ENCODE results near the gene ACO1. TPM values are rescaled to one million over a fixed set of nuclear protein-coding genes. Genes with fewer than 3 reads are reported as not detected.

The ACO1 gene
- total RNA-seq, 1 donor from 2014 or later: 19.4 TPM

GRCh38 chr9:32405506-32405905 lies 21.1 kb downstream of the ACO1 start:
- no peaks in the 10 kb centered on the region for H3K27me3 Mint-ChIP-seq (ENCODE audit: low read depth, unreplicated experiment)
- Histone ChIP-seq H3K9me3 (ENCODE audit: insufficient read depth, low read depth, low read length) (peaks cover 3% of the 10 kb centered on the region), H3K79me2 (ENCODE audit: insufficient read depth, low read length) (peaks cover 24% of the 10 kb centered on the region), H4K20me1 (ENCODE audit: insufficient read depth, low read length) (peaks cover 19% of the 10 kb centered on the region), H3K4me1 (ENCODE audit: insufficient read depth, low read length) (no peaks in the 10 kb centered on the region), H2AFZ (ENCODE audit: low read depth, low read length) (no peak overlapping the region), H3K4me3 (ENCODE audit: insufficient read depth, low read depth, low read length) (no peak overlapping the region), H3K27ac (ENCODE audit: low read depth, low read length) (no peak overlapping the region), H3K9ac (ENCODE audit: low read length) (no peak overlapping the region), H3K27me3 (ENCODE audit: insufficient read depth, low read length) (no peaks in the 10 kb centered on the region), H3K36me3 (ENCODE audit: insufficient read depth, low read length) (peaks cover 42% of the 10 kb centered on the region), H3K4me2 (ENCODE audit: low read length) (no peak overlapping the region)
- TF ChIP-seq EZH2 (IDR thresholded peaks at IDR 0.05; ENCODE audit: insufficient read depth, low read length): no peak
- TF ChIP-seq CTCF (IDR thresholded peaks at IDR 0.05; ENCODE audit: insufficient read depth, low read depth, low read length): no peak
- DNase-seq (ENCODE audit: low read depth) (no peak), FAIRE-seq (no peak)
- H3K4me1 Mint-ChIP-seq (ENCODE audit: low read depth, unreplicated experiment): peaks cover 3% of the 10 kb centered on the region
- no peak overlapping the region for H3K4me3 Mint-ChIP-seq (ENCODE audit: unreplicated experiment)
- H3K27ac Mint-ChIP-seq (ENCODE audit: unreplicated experiment): no peak overlapping the region
- H3K36me3 Mint-ChIP-seq (ENCODE audit: low read depth, unreplicated experiment): peaks cover 29% of the 10 kb centered on the region
- H3K9me3 Mint-ChIP-seq (ENCODE audit: unreplicated experiment): no peaks in the 10 kb centered on the region

- FAIRE-seq (no peak), DNase-seq (ENCODE audit: low read depth) (no peak)
- Mint-ChIP-seq H3K27me3 (ENCODE audit: low read depth, unreplicated experiment) (no peaks in the 10 kb centered on the region), H3K9me3 (ENCODE audit: unreplicated experiment) (no peaks in the 10 kb centered on the region), H3K4me1 (ENCODE audit: low read depth, unreplicated experiment) (peaks cover 3% of the 10 kb centered on the region), H3K36me3 (ENCODE audit: low read depth, unreplicated experiment) (peaks cover 29% of the 10 kb centered on the region), H3K27ac (ENCODE audit: unreplicated experiment) (no peak overlapping the region), H3K4me3 (ENCODE audit: unreplicated experiment) (no peak overlapping the region)
- Histone ChIP-seq H4K20me1 (ENCODE audit: insufficient read depth, low read length) (peaks cover 19% of the 10 kb centered on the region), H3K79me2 (ENCODE audit: insufficient read depth, low read length) (peaks cover 24% of the 10 kb centered on the region), H3K4me2 (ENCODE audit: low read length) (no peak overlapping the region), H3K9ac (ENCODE audit: low read length) (no peak overlapping the region), H3K27ac (ENCODE audit: low read depth, low read length) (no peak overlapping the region), H3K4me1 (ENCODE audit: insufficient read depth, low read length) (no peaks in the 10 kb centered on the region), H3K27me3 (ENCODE audit: insufficient read depth, low read length) (no peaks in the 10 kb centered on the region), H2AFZ (ENCODE audit: low read depth, low read length) (no peak overlapping the region), H3K4me3 (ENCODE audit: insufficient read depth, low read depth, low read length) (no peak overlapping the region), H3K36me3 (ENCODE audit: insufficient read depth, low read length) (peaks cover 45% of the 10 kb centered on the region), H3K9me3 (ENCODE audit: insufficient read depth, low read depth, low read length) (peaks cover 3% of the 10 kb centered on the region)
- no peak for TF ChIP-seq EZH2 (IDR thresholded peaks at IDR 0.05; ENCODE audit: insufficient read depth, low read length)
- no peak for TF ChIP-seq CTCF (IDR thresholded peaks at IDR 0.05; ENCODE audit: insufficient read depth, low read depth, low read length)
Observed at GRCh38 chr9:32406046-32406445, 21.6 kb downstream of the ACO1 start.

- Mint-ChIP-seq H3K27me3 (ENCODE audit: low read depth, unreplicated experiment) (no peaks in the 10 kb centered on the region), H3K9me3 (ENCODE audit: unreplicated experiment) (no peaks in the 10 kb centered on the region), H3K4me3 (ENCODE audit: unreplicated experiment) (no peak overlapping the region), H3K36me3 (ENCODE audit: low read depth, unreplicated experiment) (peaks cover 38% of the 10 kb centered on the region), H3K27ac (ENCODE audit: unreplicated experiment) (no peak overlapping the region), H3K4me1 (ENCODE audit: low read depth, unreplicated experiment) (peaks cover 6% of the 10 kb centered on the region)
- Histone ChIP-seq H3K9me3 (ENCODE audit: insufficient read depth, low read depth, low read length) (no peaks in the 10 kb centered on the region), H3K4me2 (ENCODE audit: low read length) (no peak overlapping the region), H4K20me1 (ENCODE audit: insufficient read depth, low read length) (no peaks in the 10 kb centered on the region), H3K9ac (ENCODE audit: low read length) (no peak overlapping the region), H2AFZ (ENCODE audit: low read depth, low read length) (no peak overlapping the region), H3K27ac (ENCODE audit: low read depth, low read length) (no peak overlapping the region), H3K36me3 (ENCODE audit: insufficient read depth, low read length) (peaks cover 33% of the 10 kb centered on the region), H3K4me1 (ENCODE audit: insufficient read depth, low read length) (peaks cover 3% of the 10 kb centered on the region), H3K4me3 (ENCODE audit: insufficient read depth, low read depth, low read length) (no peak overlapping the region), H3K27me3 (ENCODE audit: insufficient read depth, low read length) (no peaks in the 10 kb centered on the region), H3K79me2 (ENCODE audit: insufficient read depth, low read length) (no peaks in the 10 kb centered on the region)
- TF ChIP-seq EZH2 (IDR thresholded peaks at IDR 0.05; ENCODE audit: insufficient read depth, low read length): no peak
- TF ChIP-seq CTCF (IDR thresholded peaks at IDR 0.05; ENCODE audit: insufficient read depth, low read depth, low read length): no peak
- FAIRE-seq (no peak), DNase-seq (ENCODE audit: low read depth) (no peak)
Observed at GRCh38 chr9:32411753-32412152, 27.3 kb downstream of the ACO1 start.

All from astrocyte (in vitro differentiated cells and primary cell).